HepG2 (cell line): ENCODE data around the gene RPS6KA2. TPM values are rescaled to one million over a fixed set of nuclear protein-coding genes. Genes with fewer than 3 reads are reported as not detected.
"Not testable (repeated sequence)": the region's sequence is repeated elsewhere in the genome, so short reads cannot be mapped to it uniquely, and the experiment has no call there.

ENCODE experiments used
- ATAC-seq: fragments of 200-7000 bp; cut with Tn5 transposase; 3 replicates; pipeline ENCODE4 v1.9.1; 2020; ENCODE audit warnings: mild to moderate bottlenecking, moderate library complexity
- BruUV-seq: library from RNA; stranded (reverse); fragments of 400-500 nt; replicated peaks from 2 replicates; lab custom pipeline; 2021; lab: Mats Ljungman, UMichigan
- CTCF ChIA-PET: fragments of 300-600 bp; formaldehyde crosslinking; extraction: SDS; loops from one replicate; lab custom pipeline; 2021; ENCODE audit warnings: low total read pairs, inconsistent platforms, low intra/inter-chr PET ratio; lab: Yijun Ruan, JAX
- POLR2A ChIA-PET: fragments of 350-600 bp; sonication (Branson Sonifier 250); formaldehyde crosslinking; loops from one replicate; lab custom pipeline; 2020; ENCODE audit warnings: antibody characterized with exemption, inconsistent platforms; lab: Yijun Ruan, JAX
- DNase-seq: peaks from one replicate; pipeline ENCODE4 v3.0.0-alpha.2; 2015; ENCODE audit warnings: low spot score
- FAIRE-seq: peaks from 3 replicates; lab custom pipeline; 2011; peaks lifted over from hg19 to GRCh38; lab: Jason Lieb, UNC
- H2AFZ ChIP-seq: one replicate; pipeline ENCODE4 v1.6.1; 2011; ENCODE audit warnings: low read length, inconsistent platforms
- H3K27ac ChIP-seq: fragments of 300-600 bp; 3 replicates; pipeline ENCODE4 v1.8.0; 2011; ENCODE audit warnings: mixed run types, mild to moderate bottlenecking, mixed read lengths, low read length, inconsistent platforms; ENCODE audit not compliant: insufficient read depth; ENCODE audit errors: extremely low read length
- H3K27me3 ChIP-seq, 2 experiments: fragments of 200-600 bp in 1 of 2; 2 replicates in 1 of 2; 3 replicates in 1 of 2; pipeline versions ENCODE4 v1.6.0 to v1.8.0; 2011; ENCODE audit warnings: low read length in 2 of 2, mild to moderate bottlenecking in 2 of 2, moderate library complexity in 2 of 2, inconsistent platforms in 1 of 2; ENCODE audit not compliant: insufficient read depth in 2 of 2, control insufficient read depth in 1 of 2
- H3K36me3 ChIP-seq, 2 experiments: fragments of 200-600 bp in 1 of 2; replicated peaks in 1 of 2; 2 replicates in 1 of 2; 3 replicates in 1 of 2; pipeline versions ENCODE4 v1.5.1 to v1.8.0; 2011; ENCODE audit warnings: low read length in 2 of 2, inconsistent platforms in 1 of 2; ENCODE audit not compliant: insufficient read depth in 2 of 2, control insufficient read depth in 1 of 2
- H3K4me1 ChIP-seq: 2 replicates; pipeline ENCODE4 v1.5.1; 2012; ENCODE audit warnings: low read length, inconsistent platforms; ENCODE audit not compliant: insufficient read depth
- H3K4me2 ChIP-seq: 2 replicates; pipeline ENCODE4 v1.6.0; 2011; ENCODE audit warnings: low read depth, low read length, inconsistent platforms
- H3K4me3 ChIP-seq, 3 experiments: fragments of 200-600 bp in 1 of 3; sonication (generic), shearing (Covaris generic) in 1 of 3; replicated peaks in 1 of 3; 2 replicates each; pipeline ENCODE4 v1.5.1; 2011 to 2016; ENCODE audit warnings: low read length in 3 of 3, inconsistent platforms in 2 of 3, low read depth in 2 of 3, mild to moderate bottlenecking in 2 of 3, control low read depth in 1 of 3, mixed read lengths in 1 of 3; ENCODE audit not compliant: insufficient read depth in 1 of 3
- H3K79me2 ChIP-seq: one replicate; pipeline ENCODE4 v1.6.1; 2011; ENCODE audit warnings: low read length, inconsistent platforms; ENCODE audit not compliant: insufficient read depth
- H3K9ac ChIP-seq: 2 replicates; pipeline ENCODE4 v1.6.0; 2011; ENCODE audit warnings: mild to moderate bottlenecking, low read depth, low read length, inconsistent platforms; ENCODE audit not compliant: insufficient read depth
- H3K9me3 ChIP-seq: 2 replicates; pipeline ENCODE4 v1.5.1; 2012; ENCODE audit warnings: mild to moderate bottlenecking, low read length
- H4K20me1 ChIP-seq: 2 replicates; pipeline ENCODE4 v1.6.0; 2011; ENCODE audit warnings: inconsistent platforms, mild to moderate bottlenecking, low read length, moderate library complexity; ENCODE audit not compliant: insufficient read depth
- NFE2L1 ChIP-seq: sonication (generic); formaldehyde crosslinking; IDR thresholded peaks from 2 replicates; pipeline ENCODE4 v1.4.0; 2020; ENCODE audit warnings: missing genetic modification reagents, mild to moderate bottlenecking, borderline replicate concordance
- XRCC5 ChIP-seq: fragments of 200-400 bp; formaldehyde crosslinking; optimal IDR thresholded peaks from 2 replicates; pipeline ENCODE3; 2017; ENCODE audit warnings: mild to moderate bottlenecking, low read length
- ZHX2 ChIP-seq, 2 experiments: sonication (generic) in 1 of 2; formaldehyde crosslinking in 1 of 2; IDR thresholded peaks; 2 replicates each; pipeline versions ENCODE4 v1.6.1 to v1.9.0; 2014 to 2022; ENCODE audit warnings: antibody characterized with exemption in 1 of 2, borderline replicate concordance in 1 of 2, inconsistent platforms in 1 of 2, low read depth in 1 of 2, missing genetic modification reagents in 1 of 2
- WGBS: methylation state at CpG from one replicate; pipeline ENCODE4 v1.1.6; 2017; ENCODE audit warnings: low lambda C conversion rate; 5-methylcytosine and 5-hydroxymethylcytosine counted together
- in situ Hi-C: cut with HindIII; loops from 2 replicates; pipeline ENCODE4 v1.10.0; 2017; ENCODE audit warnings: low pct_unique_long_range_greater_than_20kb; ENCODE audit not compliant: extremely low pct_ligation_motif_present
- intact Hi-C: fragments of 100-400 bp; cut with micrococcal nuclease; formaldehyde crosslinking; loops from one replicate; pipeline ENCODE4 v1.10.0; 2022; ENCODE audit not compliant: unreplicated experiment
- polyA plus RNA-seq, 8 experiments: library from polyadenylated mRNA; depleted of rRNA in 3 of 8; stranded (reverse) in 7 of 8; unstranded in 1 of 8; fragments of >200 nt; fragmentation: Illumina TruSeq in 4 of 8; extraction: Trizol in 4 of 8; gene quantifications; 2 replicates each; pipeline versions ENCODE4 v1.2.1 to v1.2.3, GENCODE V29; 2011 to 2016; ENCODE audit warnings: low read depth in 4 of 8, missing spikeins in 1 of 8, mixed read lengths in 1 of 8; ENCODE audit not compliant: insufficient read depth in 1 of 8
- total RNA-seq, 5 experiments: library from RNA; depleted of rRNA; stranded (reverse); fragments of >200 nt; fragmentation: Illumina TruSeq; extraction: Trizol; gene quantifications; 2 replicates each; pipeline ENCODE4 v1.2.3, GENCODE V29; 2016; ENCODE audit warnings: low read depth in 1 of 5

Gene RPS6KA2
- total and polyA plus RNA-seq, 2 of the 13 experiments (the other 11 are each of a cell fraction or from before 2014, with no cell fraction given): 0.22 to 0.38 TPM

DNA sequence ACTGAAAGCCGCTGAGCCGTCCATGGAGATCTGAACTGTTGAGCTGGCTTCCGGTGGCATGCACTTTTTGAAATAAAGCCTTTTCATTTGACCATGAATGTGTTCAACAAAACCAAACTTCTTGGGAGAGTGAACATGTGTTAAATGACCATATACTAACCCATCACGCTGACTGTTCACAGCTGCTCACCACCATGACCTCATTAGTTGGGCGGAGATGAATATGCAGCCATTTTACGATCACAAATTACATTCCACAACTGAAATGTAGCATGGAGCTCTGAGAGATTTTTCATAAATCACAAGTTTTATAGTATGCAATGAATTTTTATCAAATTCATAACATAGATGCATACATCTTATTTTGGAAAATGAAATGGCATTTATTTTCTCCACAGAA lies 44.8 kb downstream of the RPS6KA2 start:
- Histone ChIP-seq H2AFZ (no peak overlapping the region), H3K27ac (no peak overlapping the region), H3K4me3 (no peak overlapping the region), H3K4me2 (no peak overlapping the region)
- ChIA-PET CTCF (no interaction called here), POLR2A (no interaction called here)
- intact Hi-C loops: no loop called here
- FAIRE-seq: no peak
- 37% methylated on average over 6 of the region's 6 CpGs for WGBS
- TF ChIP-seq ZHX2 (IDR thresholded peaks at IDR 0.05; ENCODE audit: low read depth): no peak
- TF ChIP-seq ZHX2 (CRISPR knock-in tag; IDR thresholded peaks at IDR 0.05; ENCODE audit: borderline replicate concordance): no peak
- no peak for TF ChIP-seq NFE2L1
- TF ChIP-seq XRCC5: no peak
- TF ChIP-seq, all 625 proteins: peak for 0
- peaks cover 2 to 36% of the 10 kb centered on the region in 2 experiments; a peak in 4 of 5 replicates for H3K27me3 ChIP-seq
- no TSS peak for BruUV-seq
- no peaks in the 10 kb centered on the region for H3K79me2 ChIP-seq
- DNase-seq (no peak), ATAC-seq (no peak)
- no peaks in the 10 kb centered on the region for H3K36me3 ChIP-seq
- no peaks in the 10 kb centered on the region for H3K9me3 ChIP-seq
- in situ Hi-C loops: no loop called here
- no peaks in the 10 kb centered on the region for H3K4me1 ChIP-seq
- H3K9ac ChIP-seq: no peak overlapping the region
- no peaks in the 10 kb centered on the region for H4K20me1 ChIP-seq

GRCh38 chr6:166581801-166582200 lies 45.2 kb downstream of the RPS6KA2 start:
- H3K36me3 ChIP-seq, H3K79me2 ChIP-seq, ATAC-seq, H3K27ac ChIP-seq, CTCF ChIA-PET, H3K4me3 ChIP-seq, H2AFZ ChIP-seq, BruUV-seq, intact Hi-C loops, H3K9ac ChIP-seq, H3K9me3 ChIP-seq, H3K4me2 ChIP-seq, POLR2A ChIA-PET, in situ Hi-C loops, H3K4me1 ChIP-seq, DNase-seq, FAIRE-seq, H4K20me1 ChIP-seq: not testable (repeated sequence)
- peaks cover 2 to 36% of the 10 kb centered on the region in 2 experiments; a peak in 4 of 5 replicates for H3K27me3 ChIP-seq
- 38% methylated on average over 8 of the region's 8 CpGs for WGBS
